ENCODE results near the gene ADAMTS2. TPM values are rescaled to one million over a fixed set of nuclear protein-coding genes. Genes with fewer than 3 reads are reported as not detected.

Gene ADAMTS2
- total and polyA plus RNA-seq, 2 donors, result 22.8 to 80.9 TPM

GRCh38 chr5:179165421-179166170 is 179.7 kb downstream of the ADAMTS2 start:
- no peak for DNase-seq (ENCODE audit: extremely low spot score)
- WGBS, result 92% methylated on average over 15 of the region's 15 CpGs
- Histone ChIP-seq H3K4me3 (ENCODE audit: low read depth, low read length) (no peak overlapping the region), H3K27ac (ENCODE audit: low read depth) (no peak overlapping the region), H3K36me3 (ENCODE audit: insufficient read depth) (no peaks in the 10 kb centered on the region), H3K4me1 (ENCODE audit: insufficient read depth) (no peaks in the 10 kb centered on the region)

GRCh38 chr5:179164331-179165311 is 180.6 kb downstream of the ADAMTS2 start:
- WGBS, result 94% methylated on average over 23 of the region's 23 CpGs
- Histone ChIP-seq H3K27ac (ENCODE audit: low read depth) (no peak overlapping the region), H3K36me3 (ENCODE audit: insufficient read depth) (no peaks in the 10 kb centered on the region), H3K4me3 (ENCODE audit: low read depth, low read length) (no peak overlapping the region), H3K4me1 (ENCODE audit: insufficient read depth) (no peaks in the 10 kb centered on the region)
- DNase-seq (ENCODE audit: extremely low spot score), result no peak

GRCh38 chr5:179163236-179164155 is 181.8 kb downstream of the ADAMTS2 start:
- 93% methylated on average over 15 of the region's 15 CpGs for WGBS
- H3K4me3 ChIP-seq (ENCODE audit: low read depth, low read length), result no peak overlapping the region
- H3K36me3 ChIP-seq (ENCODE audit: insufficient read depth), result no peaks in the 10 kb centered on the region
- H3K27ac ChIP-seq (ENCODE audit: low read depth), result no peak overlapping the region
- no peaks in the 10 kb centered on the region for H3K4me1 ChIP-seq (ENCODE audit: insufficient read depth)
- DNase-seq (ENCODE audit: extremely low spot score), result no peak

GRCh38 chr5:179162351-179163235 is 182.7 kb downstream of the ADAMTS2 start:
- WGBS, result 93% methylated on average over 24 of the region's 24 CpGs
- H3K36me3 ChIP-seq (ENCODE audit: insufficient read depth), result no peaks in the 10 kb centered on the region
- no peak for DNase-seq (ENCODE audit: extremely low spot score)
- H3K27ac ChIP-seq (ENCODE audit: low read depth), result no peak overlapping the region
- no peaks in the 10 kb centered on the region for H3K4me1 ChIP-seq (ENCODE audit: insufficient read depth)
- H3K4me3 ChIP-seq (ENCODE audit: low read depth, low read length), result no peak overlapping the region

- no peaks in the 10 kb centered on the region for H3K4me1 ChIP-seq (ENCODE audit: insufficient read depth)
- WGBS, result 97% methylated on average over 8 of the region's 8 CpGs
- H3K27ac ChIP-seq (ENCODE audit: low read depth), result no peak overlapping the region
- no peak for DNase-seq (ENCODE audit: extremely low spot score)
- H3K4me3 ChIP-seq (ENCODE audit: low read depth, low read length), result no peak overlapping the region
- H3K36me3 ChIP-seq (ENCODE audit: insufficient read depth), result no peaks in the 10 kb centered on the region
These were observed 183.4 kb downstream of the ADAMTS2 start for GRCh38 chr5:179161901-179162300.

- DNase-seq (ENCODE audit: extremely low spot score), result no peak
- Histone ChIP-seq H3K4me3 (ENCODE audit: low read depth, low read length) (no peak overlapping the region), H3K4me1 (ENCODE audit: insufficient read depth) (no peaks in the 10 kb centered on the region), H3K27ac (ENCODE audit: low read depth) (no peak overlapping the region), H3K36me3 (ENCODE audit: insufficient read depth) (no peaks in the 10 kb centered on the region)
- WGBS, result 87% methylated on average over 3 of the region's 3 CpGs
These were observed 184.7 kb downstream of the ADAMTS2 start for GRCh38 chr5:179160584-179160983.

GRCh38 chr5:179158556-179158955 is 186.7 kb downstream of the ADAMTS2 start:
- H3K36me3 ChIP-seq (ENCODE audit: insufficient read depth), result no peaks in the 10 kb centered on the region
- WGBS, result 96% methylated on average over 14 of the region's 14 CpGs
- no peak for DNase-seq (ENCODE audit: extremely low spot score)

GRCh38 chr5:179154991-179155955 is 190.0 kb downstream of the ADAMTS2 start:
- no peak for DNase-seq (ENCODE audit: extremely low spot score)
- Histone ChIP-seq H3K4me1 (ENCODE audit: insufficient read depth) (no peaks in the 10 kb centered on the region), H3K36me3 (ENCODE audit: insufficient read depth) (no peaks in the 10 kb centered on the region), H3K27ac (ENCODE audit: low read depth) (no peak overlapping the region), H3K4me3 (ENCODE audit: low read depth, low read length) (no peak overlapping the region)
- 80% methylated on average over 27 of the region's 27 CpGs for WGBS

More at GRCh38 chr5:179158556-179158955, 186.7 kb downstream of the ADAMTS2 start:
- no peak overlapping the region for H3K4me3 ChIP-seq (ENCODE audit: low read depth, low read length)
- no peaks in the 10 kb centered on the region for H3K4me1 ChIP-seq (ENCODE audit: insufficient read depth)
- no peak overlapping the region for H3K27ac ChIP-seq (ENCODE audit: low read depth)

- 86% methylated on average over 17 of the region's 17 CpGs for WGBS
- H3K27ac ChIP-seq (ENCODE audit: low read depth), result no peak overlapping the region
- no peak overlapping the region for H3K4me3 ChIP-seq (ENCODE audit: low read depth, low read length)
- H3K36me3 ChIP-seq (ENCODE audit: insufficient read depth), result no peaks in the 10 kb centered on the region
- DNase-seq (ENCODE audit: extremely low spot score), result no peak
- H3K4me1 ChIP-seq (ENCODE audit: insufficient read depth), result no peaks in the 10 kb centered on the region
These were observed 190.8 kb downstream of the ADAMTS2 start for GRCh38 chr5:179154346-179154990.

- Histone ChIP-seq H3K4me1 (ENCODE audit: insufficient read depth) (no peaks in the 10 kb centered on the region), H3K36me3 (ENCODE audit: insufficient read depth) (no peaks in the 10 kb centered on the region), H3K27ac (ENCODE audit: low read depth) (no peak overlapping the region), H3K4me3 (ENCODE audit: low read depth, low read length) (no peak overlapping the region)
- 93% methylated on average over 22 of the region's 22 CpGs for WGBS
- DNase-seq (ENCODE audit: extremely low spot score), result no peak
These were observed 191.3 kb downstream of the ADAMTS2 start for GRCh38 chr5:179153921-179154345.

GRCh38 chr5:179153341-179153901 is 191.8 kb downstream of the ADAMTS2 start:
- no peaks in the 10 kb centered on the region for H3K36me3 ChIP-seq (ENCODE audit: insufficient read depth)
- no peaks in the 10 kb centered on the region for H3K4me1 ChIP-seq (ENCODE audit: insufficient read depth)
- no peak for DNase-seq (ENCODE audit: extremely low spot score)
- H3K27ac ChIP-seq (ENCODE audit: low read depth), result no peak overlapping the region
- no peak overlapping the region for H3K4me3 ChIP-seq (ENCODE audit: low read depth, low read length)
- WGBS, result 91% methylated on average over 24 of the region's 24 CpGs
